GM23338 (cell line): ENCODE data around the gene PEAR1.

ENCODE experiments used
- CTCF ChIP-seq, 2 experiments: fragments of 200-600 bp in 1 of 2; sonication (generic) in 1 of 2; conservative IDR thresholded peaks; 2 replicates each; pipeline versions ENCODE4 v1.5.1 to v1.6.1; 2016 to 2017; ENCODE audit warnings: antibody characterized with exemption in 2 of 2, low read depth in 2 of 2, mild to moderate bottlenecking in 2 of 2, moderate library complexity in 1 of 2
- EZH2 ChIP-seq: fragments of 200-600 bp; sonication (generic); IDR thresholded peaks from one replicate; pipeline ENCODE4 v1.8.0; 2017; ENCODE audit warnings: antibody characterized with exemption, mild to moderate bottlenecking, low read depth; ENCODE audit not compliant: unreplicated experiment
- EZH2phosphoT487 ChIP-seq: fragments of 200-600 bp; sonication (generic); IDR thresholded peaks from one replicate; pipeline ENCODE4 v1.8.1; 2018; ENCODE audit warnings: antibody characterized with exemption; ENCODE audit not compliant: unreplicated experiment
- POLR2AphosphoS5 ChIP-seq: IDR thresholded peaks from 2 replicates; pipeline ENCODE4 v1.6.1; 2016; ENCODE audit warnings: antibody characterized with exemption, low read depth
- STAT1 ChIP-seq: IDR thresholded peaks from one replicate; pipeline ENCODE4 v1.6.1; 2016; ENCODE audit warnings: antibody characterized with exemption; ENCODE audit not compliant: unreplicated experiment
- ZNF114 ChIP-seq: fragments of 250-450 bp; sonication (Bioruptor Pico); IDR thresholded peaks from 2 replicates; pipeline ENCODE4 v1.5.0; 2020; ENCODE audit warnings: mild to moderate bottlenecking, moderate library complexity

- TF ChIP-seq EZH2 (no peak), CTCF (conservative IDR thresholded peaks at IDR 0.05; ENCODE audit: low read depth in 2 of 2) (no peak), POLR2AphosphoS5 (no peak), EZH2phosphoT487 (no peak), ZNF114 (CRISPR knock-in tag) (no peak), STAT1 (no peak)
Measured at GRCh38 chr1:156947818-156948525, 54.5 kb downstream of the PEAR1 start.
